ENCODE data around the gene TBC1D24. TPM values are rescaled to one million over a fixed set of nuclear protein-coding genes. Genes with fewer than 3 reads are reported as not detected.
A peak's percentile ranks its signal among the peaks of the same experiment; 100 is the strongest.
"Not testable (repeated sequence)": the region's sequence is repeated elsewhere in the genome, so short reads cannot be mapped to it uniquely, and the experiment has no call there.

TBC1D24 gene
- total and polyA plus RNA-seq, 7 donors, result 3.2 to 8.9 (median 6.0) TPM

- Histone ChIP-seq H3K27ac (peak overlapping the region; percentile 36), H3K4me1 (peaks cover 35% of the 10 kb centered on the region)
- H3K4me3 ChIP-seq; H3K36me3 ChIP-seq (ENCODE audit: insufficient read depth in 1 of 2, low read depth in 1 of 2); H3K27me3 ChIP-seq (ENCODE audit: insufficient read depth in 3 of 3, low read length in 2 of 3); H3K9me3 ChIP-seq: not testable (repeated sequence)
- intact Hi-C loops (cut with DNase I), result loop anchor here in 1 of 2 donors (10.0 kb wide), 1 partner anchor 55 kb away; no protein-coding TSS in a partner anchor
- TF ChIP-seq, protein P1, sequence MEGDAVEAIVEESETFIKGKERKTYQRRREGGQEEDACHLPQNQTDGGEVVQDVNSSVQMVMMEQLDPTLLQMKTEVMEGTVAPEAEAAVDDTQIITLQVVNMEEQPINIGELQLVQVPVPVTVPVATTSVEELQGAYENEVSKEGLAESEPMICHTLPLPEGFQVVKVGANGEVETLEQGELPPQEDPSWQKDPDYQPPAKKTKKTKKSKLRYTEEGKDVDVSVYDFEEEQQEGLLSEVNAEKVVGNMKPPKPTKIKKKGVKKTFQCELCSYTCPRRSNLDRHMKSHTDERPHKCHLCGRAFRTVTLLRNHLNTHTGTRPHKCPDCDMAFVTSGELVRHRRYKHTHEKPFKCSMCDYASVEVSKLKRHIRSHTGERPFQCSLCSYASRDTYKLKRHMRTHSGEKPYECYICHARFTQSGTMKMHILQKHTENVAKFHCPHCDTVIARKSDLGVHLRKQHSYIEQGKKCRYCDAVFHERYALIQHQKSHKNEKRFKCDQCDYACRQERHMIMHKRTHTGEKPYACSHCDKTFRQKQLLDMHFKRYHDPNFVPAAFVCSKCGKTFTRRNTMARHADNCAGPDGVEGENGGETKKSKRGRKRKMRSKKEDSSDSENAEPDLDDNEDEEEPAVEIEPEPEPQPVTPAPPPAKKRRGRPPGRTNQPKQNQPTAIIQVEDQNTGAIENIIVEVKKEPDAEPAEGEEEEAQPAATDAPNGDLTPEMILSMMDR (IDR thresholded peaks at IDR 0.05), result peak; percentile 54
- WGBS, 3 donors, result 41 to 51% (median 47%) methylated on average over 14 of the region's 14 CpGs
- ATAC-seq (peak in 1 of 4 donors; percentile 28), DNase-seq (peak; percentile 31 to 69)
Observed at GRCh38 chr16:2539845-2540458, 65.0 kb downstream of the TBC1D24 start.

GRCh38 chr16:2540912-2541311 lies 66.0 kb downstream of the TBC1D24 start:
- H3K27me3 ChIP-seq (ENCODE audit: insufficient read depth in 3 of 3, low read length in 2 of 3); H3K9me3 ChIP-seq; ATAC-seq; H3K36me3 ChIP-seq (ENCODE audit: insufficient read depth in 1 of 2, low read depth in 1 of 2); H3K4me3 ChIP-seq; intact Hi-C loops (cut with DNase I); H3K27ac ChIP-seq; DNase-seq: not testable (repeated sequence)
- 51 to 62% (median 55%) methylated on average over 3 of the region's 4 CpGs for WGBS, 3 donors
- peaks cover 35% of the 10 kb centered on the region for H3K4me1 ChIP-seq

- H3K9me3 ChIP-seq; H3K27ac ChIP-seq; H3K36me3 ChIP-seq (ENCODE audit: insufficient read depth in 1 of 2, low read depth in 1 of 2); intact Hi-C loops (cut with DNase I); DNase-seq; H3K27me3 ChIP-seq (ENCODE audit: insufficient read depth in 3 of 3, low read length in 2 of 3); H3K4me3 ChIP-seq: not testable (repeated sequence)
- ATAC-seq, result peak in 1 of 4 donors; percentile 10
- peaks cover 35% of the 10 kb centered on the region for H3K4me1 ChIP-seq
- 41 to 54% (median 44%) methylated on average over 5 to 6 of the region's 6 CpGs for WGBS, 3 donors
Observed at GRCh38 chr16:2541409-2541808, 66.5 kb downstream of the TBC1D24 start.

- H3K27ac ChIP-seq; H3K9me3 ChIP-seq; ATAC-seq; DNase-seq; H3K36me3 ChIP-seq (ENCODE audit: insufficient read depth in 1 of 2, low read depth in 1 of 2); H3K4me3 ChIP-seq; intact Hi-C loops (cut with DNase I); H3K27me3 ChIP-seq (ENCODE audit: insufficient read depth in 3 of 3, low read length in 2 of 3): not testable (repeated sequence)
- 72 to 83% (median 83%) methylated on average over 14 of the region's 14 CpGs for WGBS, 3 donors
- H3K4me1 ChIP-seq, result peaks cover 28% of the 10 kb centered on the region
Observed at GRCh38 chr16:2543771-2544170, 68.8 kb downstream of the TBC1D24 start.

DNA sequence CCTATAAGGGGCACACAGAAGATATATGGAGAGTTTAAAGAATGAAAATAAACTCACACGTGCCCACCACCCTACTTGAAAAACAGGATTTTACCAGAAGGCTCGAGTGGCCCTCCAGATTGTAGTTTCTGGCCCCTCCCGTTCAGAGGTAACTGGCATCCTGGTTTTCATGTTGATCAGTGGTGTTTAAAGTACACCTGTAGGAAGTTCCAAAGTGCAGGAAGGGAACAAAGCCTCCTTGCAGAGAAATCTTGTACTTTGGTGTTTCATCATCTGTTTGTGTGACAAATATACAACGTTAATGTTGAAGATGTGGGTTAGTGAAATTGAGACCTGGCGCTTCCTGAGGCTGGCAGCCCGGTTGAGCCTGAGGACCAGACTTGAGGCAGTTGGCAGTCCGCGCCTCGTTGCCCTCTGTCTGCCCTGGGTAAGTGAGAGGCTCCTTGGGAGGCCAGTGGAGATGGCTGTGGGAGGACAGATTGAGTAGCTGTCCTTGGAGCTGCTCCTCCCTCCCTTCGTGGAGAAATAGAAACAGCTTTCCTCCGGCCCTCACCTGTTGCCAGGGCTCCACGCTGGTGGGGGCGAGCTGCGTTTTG lies 75.5 kb downstream of the TBC1D24 start:
- H3K36me3 ChIP-seq (ENCODE audit: insufficient read depth in 1 of 2, low read depth in 1 of 2); intact Hi-C loops (cut with DNase I); DNase-seq; H3K27me3 ChIP-seq (ENCODE audit: insufficient read depth in 3 of 3, low read length in 2 of 3); H3K4me3 ChIP-seq; H3K9me3 ChIP-seq; H3K27ac ChIP-seq; H3K4me1 ChIP-seq: not testable (repeated sequence)
- WGBS, 3 donors, result no CpG with 5 or more reads among the region's 14 CpGs
- ATAC-seq, result peak in 3 of 4 donors; percentile 31 to 58 (median 57)

GRCh38 chr16:2551420-2551889 lies 76.5 kb downstream of the TBC1D24 start:
- H3K4me3 ChIP-seq; H3K9me3 ChIP-seq; H3K27me3 ChIP-seq (ENCODE audit: insufficient read depth in 3 of 3, low read length in 2 of 3); intact Hi-C loops (cut with DNase I); H3K27ac ChIP-seq; H3K4me1 ChIP-seq; ATAC-seq; H3K36me3 ChIP-seq (ENCODE audit: insufficient read depth in 1 of 2, low read depth in 1 of 2): not testable (repeated sequence)
- 72 to 76% (median 75%) methylated on average over 10 to 11 of the region's 17 CpGs for WGBS, 3 donors
- DNase-seq, result peak in 1 of 2 donors; percentile 14

DNA sequence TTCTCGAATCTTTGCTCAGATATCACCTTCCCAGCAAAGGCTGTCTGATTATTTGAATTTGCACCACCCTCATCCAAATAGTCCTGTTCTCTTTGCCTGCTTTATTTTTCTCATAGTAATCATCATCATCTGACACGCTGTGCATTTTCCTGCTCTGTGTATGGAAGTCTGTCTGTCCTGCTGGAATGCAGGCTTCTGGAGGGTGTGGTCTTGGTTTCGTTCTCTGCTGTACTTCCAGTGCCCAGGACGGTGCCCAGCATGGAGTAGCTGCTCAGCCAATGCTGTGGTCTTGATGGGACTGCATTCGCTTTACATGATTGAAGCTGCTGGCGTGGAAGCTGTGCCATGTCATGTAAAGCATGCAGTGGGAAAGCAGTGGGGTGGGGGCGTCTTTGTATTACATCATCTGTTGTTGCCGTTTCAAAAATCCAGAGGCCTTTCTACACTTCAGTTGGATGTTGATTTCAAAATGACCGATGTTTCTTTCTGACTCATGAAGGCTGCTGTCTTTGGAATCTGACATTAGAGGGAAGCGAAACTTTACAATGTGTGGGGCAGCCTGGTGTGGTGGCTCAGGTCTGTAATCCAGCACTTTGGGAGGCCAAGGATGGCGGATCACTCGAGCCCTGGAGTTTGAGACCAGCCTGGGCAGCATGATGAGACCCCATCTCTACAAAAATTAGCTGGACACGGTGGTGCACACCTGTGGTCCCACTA lies 79.9 kb downstream of the TBC1D24 start:
- H3K9me3 ChIP-seq; H3K27ac ChIP-seq; H3K27me3 ChIP-seq (ENCODE audit: insufficient read depth in 3 of 3, low read length in 2 of 3); DNase-seq; H3K36me3 ChIP-seq (ENCODE audit: insufficient read depth in 1 of 2, low read depth in 1 of 2); H3K4me1 ChIP-seq; intact Hi-C loops (cut with DNase I); H3K4me3 ChIP-seq: not testable (repeated sequence)
- WGBS, 3 donors, result no CpG with 5 or more reads among the region's 13 CpGs
- peak in 1 of 4 donors; percentile 41 for ATAC-seq

Other genes starting within 250 kb of the TBC1D24 start
- gene DNASE1L2, start 238.7 kb upstream of the TBC1D24 start, total RNA-seq, result 1 to 10 TPM in 1 of 4 donors, under 1 TPM in 3; 0.28 to 1.2 (median 0.60) TPM
- under 1 TPM; 0.17 to 0.35 (median 0.30) TPM for gene DNASE1L2, start 238.7 kb upstream of the TBC1D24 start, polyA plus RNA-seq
- 100 to 1,000 TPM; 103 to 143 (median 126) TPM for gene ECI1, start 223.5 kb upstream of the TBC1D24 start, total RNA-seq
- 100 to 1,000 TPM in 2 of 3 donors, 10 to 100 TPM in 1; 81.7 to 205 (median 183) TPM for gene ECI1, start 223.5 kb upstream of the TBC1D24 start, polyA plus RNA-seq
- 100 to 1,000 TPM; 165 to 251 (median 187) TPM for gene RNPS1, start 207.0 kb upstream of the TBC1D24 start, total RNA-seq
- 100 to 1,000 TPM; 193 to 441 (median 352) TPM for gene RNPS1, start 207.0 kb upstream of the TBC1D24 start, polyA plus RNA-seq
- gene ABCA3, start 134.4 kb upstream of the TBC1D24 start, total RNA-seq, result 1 to 10 TPM; 8.6 to 9.4 (median 9.0) TPM
- 1 to 10 TPM; 2.2 to 5.2 (median 3.0) TPM for gene ABCA3, start 134.4 kb upstream of the TBC1D24 start, polyA plus RNA-seq
- 1 to 10 TPM; 1.2 to 1.8 (median 1.7) TPM for gene CCNF, start 45.7 kb upstream of the TBC1D24 start, total RNA-seq
- gene CCNF, start 45.7 kb upstream of the TBC1D24 start, polyA plus RNA-seq, result 1 to 10 TPM; 1.1 to 2.3 (median 1.7) TPM
- gene TEDC2, start 15.0 kb upstream of the TBC1D24 start, total RNA-seq, result 1 to 10 TPM in 1 of 4 donors, under 1 TPM in 3; 0.25 to 1.1 (median 0.47) TPM
- 1 to 10 TPM in 2 of 3 donors, under 1 TPM in 1; 0.34 to 3.0 (median 1.2) TPM for gene TEDC2, start 15.0 kb upstream of the TBC1D24 start, polyA plus RNA-seq
- gene NTN3, start 3.8 kb upstream of the TBC1D24 start, total RNA-seq, result under 1 TPM in 3 of 4 donors, not detected in 1; 0.13 to 0.20 (median 0.14) TPM
- under 1 TPM in 1 of 3 donors, not detected in 2; 0.01 TPM for gene NTN3, start 3.8 kb upstream of the TBC1D24 start, polyA plus RNA-seq
- gene ATP6V0C, start 38.8 kb downstream of the TBC1D24 start, total RNA-seq, result 100 to 1,000 TPM; 116 to 193 (median 182) TPM
- 100 to 1,000 TPM; 165 to 241 (median 174) TPM for gene ATP6V0C, start 38.8 kb downstream of the TBC1D24 start, polyA plus RNA-seq
- gene AMDHD2, start 45.2 kb downstream of the TBC1D24 start, total RNA-seq, result 10 to 100 TPM in 1 of 4 donors, 1 to 10 TPM in 3; 5.7 to 12.4 (median 9.3) TPM
- 10 to 100 TPM in 2 of 3 donors, 1 to 10 TPM in 1; 5.4 to 12.6 (median 11.8) TPM for gene AMDHD2, start 45.2 kb downstream of the TBC1D24 start, polyA plus RNA-seq
- gene CEMP1, start 56.3 kb downstream of the TBC1D24 start, total RNA-seq, result under 1 TPM in 1 of 4 donors, not detected in 3; 0.22 TPM
- under 1 TPM; 0.16 to 0.32 (median 0.17) TPM for gene CEMP1, start 56.3 kb downstream of the TBC1D24 start, polyA plus RNA-seq
- 10 to 100 TPM; 29.7 to 44.5 (median 36.6) TPM for gene PDPK1, start 62.9 kb downstream of the TBC1D24 start, total RNA-seq
- gene PDPK1, start 62.9 kb downstream of the TBC1D24 start, polyA plus RNA-seq, result 10 to 100 TPM; 12.9 to 32.6 (median 14.3) TPM
- 10 to 100 TPM in 3 of 4 donors, 1 to 10 TPM in 1; 9.1 to 18.0 (median 16.7) TPM for gene KCTD5, start 207.4 kb downstream of the TBC1D24 start, total RNA-seq
- 10 to 100 TPM; 10.8 to 65.8 (median 24.1) TPM for gene KCTD5, start 207.4 kb downstream of the TBC1D24 start, polyA plus RNA-seq
- gene PRSS27, start 245.1 kb downstream of the TBC1D24 start, total RNA-seq, result under 1 TPM in 2 of 4 donors, not detected in 2; 0.22 to 0.34 TPM
- under 1 TPM; 0.07 to 0.20 (median 0.08) TPM for gene PRSS27, start 245.1 kb downstream of the TBC1D24 start, polyA plus RNA-seq